Caco-2 (cell line): Measurements from ENCODE around the gene GINS1. TPM values are rescaled to one million over a fixed set of nuclear protein-coding genes. Genes with fewer than 3 reads are reported as not detected.
A peak's percentile ranks its signal among the peaks of the same experiment; 100 is the strongest.

Source experiments
- BruUV-seq: library from RNA; stranded (reverse); fragments of 400-500 nt; replicated peaks from 2 replicates; lab custom pipeline; 2021; lab: Mats Ljungman, UMichigan
- CTCF ChIA-PET: fragments of 300-600 bp; sonication (Branson Sonifier 250); formaldehyde crosslinking; loops from one replicate; lab custom pipeline; 2022; ENCODE audit warnings: antibody characterized with exemption; lab: Charles Lee
- POLR2A ChIA-PET: fragments of 300-600 bp; sonication (Branson Sonifier 250); formaldehyde crosslinking; loops from one replicate; lab custom pipeline; 2022; ENCODE audit warnings: antibody characterized with exemption; lab: Charles Lee
- DNase-seq, 2 experiments: peaks; one replicate each; pipeline versions ENCODE4 v3.0.0 to v3.0.0-alpha.2; 2020 to 2022
- H3K27me3 ChIP-seq: replicated peaks from 2 replicates; pipeline ENCODE4 v1.6.0; 2011; ENCODE audit warnings: low read length; ENCODE audit not compliant: control insufficient read depth, insufficient read depth
- H3K36me3 ChIP-seq: 2 replicates; pipeline ENCODE4 v1.5.1; 2011; ENCODE audit warnings: low read length; ENCODE audit not compliant: control insufficient read depth, insufficient read depth
- H3K4me1 ChIP-seq: fragments of 250-450 bp; sonication (Bioruptor Pico); 2 replicates; pipeline ENCODE4 v1.5.1; 2020; ENCODE audit warnings: mild to moderate bottlenecking
- H3K4me3 ChIP-seq: 2 replicates; pipeline ENCODE4 v1.5.1; 2011; ENCODE audit warnings: low read depth, mild to moderate bottlenecking, control low read depth, low read length
- H3K9me3 ChIP-seq: fragments of 250-450 bp; sonication (Bioruptor Pico); 2 replicates; pipeline ENCODE4 v1.5.1; 2020; ENCODE audit warnings: mild to moderate bottlenecking, moderate library complexity
- H3K27ac Mint-ChIP-seq: one replicate; pipeline ENCODE4 v1.8.0; 2022; ENCODE audit warnings: mixed read lengths; ENCODE audit not compliant: unreplicated experiment
- H3K27me3 Mint-ChIP-seq: one replicate; pipeline ENCODE4 v1.8.0; 2022; ENCODE audit warnings: mixed read lengths; ENCODE audit not compliant: insufficient read depth, unreplicated experiment
- H3K36me3 Mint-ChIP-seq: one replicate; pipeline ENCODE4 v1.8.0; 2022; ENCODE audit warnings: mild to moderate bottlenecking, mixed read lengths; ENCODE audit not compliant: insufficient read depth, unreplicated experiment
- H3K4me1 Mint-ChIP-seq: one replicate; pipeline ENCODE4 v1.8.0; 2022; ENCODE audit warnings: low read depth, mixed read lengths; ENCODE audit not compliant: unreplicated experiment
- H3K4me3 Mint-ChIP-seq: one replicate; pipeline ENCODE4 v1.8.0; 2022; ENCODE audit warnings: mild to moderate bottlenecking, moderate library complexity, mixed read lengths; ENCODE audit not compliant: unreplicated experiment
- H3K9me3 Mint-ChIP-seq: one replicate; pipeline ENCODE4 v1.8.0; 2022; ENCODE audit warnings: mixed read lengths; ENCODE audit not compliant: unreplicated experiment
- CTCF ChIP-seq, 2 experiments: fragments of 200-600 bp in 1 of 2; IDR thresholded peaks; 1 replicate in 1 of 2; 2 replicates in 1 of 2; pipeline versions ENCODE4 v1.5.1 to v1.8.0; 2011 to 2022; ENCODE audit warnings: antibody characterized with exemption in 1 of 2, control low read depth in 1 of 2, inconsistent platforms in 1 of 2, low read depth in 1 of 2, low read length in 1 of 2, mild to moderate bottlenecking in 1 of 2, moderate library complexity in 1 of 2; ENCODE audit not compliant: insufficient read depth in 1 of 2, severe bottlenecking in 1 of 2, unreplicated experiment in 1 of 2
- intact Hi-C: fragments of 100-400 bp; cut with micrococcal nuclease; formaldehyde crosslinking; loops from one replicate; pipeline ENCODE4 v1.10.0; 2022; ENCODE audit not compliant: unreplicated experiment
- total RNA-seq: library from RNA; stranded (reverse); gene quantifications from 2 replicates; pipeline ENCODE4 v1.2.3, GENCODE V29; 2022

Gene GINS1
- total RNA-seq, 1 experiment from 2014 or later = 50.9 TPM

DNA sequence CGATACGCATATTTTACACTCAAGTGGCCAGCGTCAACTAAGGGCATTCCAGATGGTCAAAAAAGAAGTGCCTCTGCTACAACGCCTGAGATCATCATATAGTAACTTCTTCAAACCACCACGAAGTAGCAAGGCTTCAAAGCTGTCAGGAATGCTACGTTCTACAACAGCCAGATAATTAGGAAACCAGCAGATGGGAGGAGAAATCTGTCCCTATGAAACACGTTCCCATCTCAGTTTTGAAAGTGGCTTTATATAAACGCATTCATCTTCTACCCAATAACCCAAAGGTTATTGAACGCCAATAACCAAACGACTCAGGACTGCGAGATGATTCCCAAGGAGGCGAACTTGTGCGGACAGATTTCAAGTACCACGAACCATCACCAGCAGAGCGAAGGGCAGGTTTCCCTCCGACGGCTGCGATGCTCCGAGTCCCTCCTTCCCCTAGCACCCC lies 18.0 kb upstream of the GINS1 start:
- H3K27me3 ChIP-seq = no peaks in the 10 kb centered on the region
- intact Hi-C loops = no loop called here
- H3K36me3 Mint-ChIP-seq = peaks cover 31% of the 10 kb centered on the region
- ChIA-PET POLR2A (no interaction called here), CTCF (no interaction called here)
- peaks cover 15% of the 10 kb centered on the region for H3K4me1 ChIP-seq
- no peaks in the 10 kb centered on the region for H3K27me3 Mint-ChIP-seq
- peak overlapping the region; percentile 76 for H3K27ac Mint-ChIP-seq
- H3K4me1 Mint-ChIP-seq = peaks cover 16% of the 10 kb centered on the region
- peak overlapping the region; percentile 91 for H3K4me3 Mint-ChIP-seq
- H3K4me3 ChIP-seq = peak overlapping the region; percentile 97
- H3K36me3 ChIP-seq = no peaks in the 10 kb centered on the region; the same call in 1 of the 2 replicates
- H3K9me3 Mint-ChIP-seq = no peaks in the 10 kb centered on the region
- TF ChIP-seq CTCF (IDR thresholded peaks at IDR 0.05; ENCODE audit: insufficient read depth in 1 of 2, low read depth in 1 of 2, low read length in 1 of 2, severe bottlenecking in 1 of 2, unreplicated experiment in 1 of 2) = no peak
- no peak for DNase-seq
- H3K9me3 ChIP-seq = no peaks in the 10 kb centered on the region
- BruUV-seq = TSS peak; percentile 54

DNA sequence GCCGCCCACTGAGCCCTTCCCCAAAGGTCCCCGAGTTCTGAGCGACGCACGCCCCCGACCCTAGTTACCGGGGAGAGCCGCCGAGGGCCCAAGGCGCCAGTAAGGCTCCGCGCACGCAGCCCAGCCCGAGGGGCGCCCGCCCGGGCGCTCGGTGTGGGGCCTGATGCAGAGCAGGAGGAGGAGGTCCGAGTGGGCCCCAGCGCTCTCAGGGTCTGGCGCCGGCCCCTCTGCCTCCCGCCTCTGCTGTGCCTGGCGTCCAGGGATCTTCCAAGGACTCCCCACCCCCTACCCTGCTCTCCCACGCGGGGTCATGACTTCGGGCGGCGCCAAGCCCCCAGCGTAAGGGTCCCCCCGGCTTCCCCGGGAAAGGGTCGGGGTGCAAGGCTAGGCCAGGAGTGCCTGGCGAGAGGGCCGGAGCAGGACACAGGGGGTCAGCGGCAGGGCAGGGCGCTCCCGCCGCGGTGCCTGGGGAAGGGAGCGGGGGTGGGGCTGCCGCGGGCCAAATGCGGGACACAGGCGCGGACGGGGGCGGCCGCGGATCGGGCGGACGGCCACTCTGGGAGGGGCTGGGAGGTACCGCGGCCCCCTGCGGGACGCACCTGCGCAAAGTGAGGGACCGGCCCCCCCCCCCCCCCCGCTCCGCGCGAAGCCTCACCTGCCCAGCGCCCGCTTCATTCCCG lies 17.5 kb upstream of the GINS1 start:
- no peak for TF ChIP-seq CTCF (IDR thresholded peaks at IDR 0.05; ENCODE audit: insufficient read depth in 1 of 2, low read depth in 1 of 2, low read length in 1 of 2, severe bottlenecking in 1 of 2, unreplicated experiment in 1 of 2)
- Histone ChIP-seq H3K4me3 (peak overlapping the region; percentile 97), H3K36me3 (no peaks in the 10 kb centered on the region; the same call in 1 of the 2 replicates), H3K4me1 (peaks cover 10% of the 10 kb centered on the region), H3K27me3 (no peaks in the 10 kb centered on the region), H3K9me3 (no peaks in the 10 kb centered on the region)
- peaks cover 11% of the 10 kb centered on the region for H3K4me1 Mint-ChIP-seq
- no peaks in the 10 kb centered on the region for H3K9me3 Mint-ChIP-seq
- CTCF ChIA-PET = no interaction called here
- peak overlapping the region; percentile 91 for H3K4me3 Mint-ChIP-seq
- peak overlapping the region; percentile 76 for H3K27ac Mint-ChIP-seq
- POLR2A ChIA-PET = no interaction called here
- H3K27me3 Mint-ChIP-seq = no peaks in the 10 kb centered on the region
- peak; percentile 56 to 70 for DNase-seq
- intact Hi-C loops = loop anchor here (1.0 to 2.0 kb wide), 5 partner anchors 8 to 79 kb away; partner anchors contain the start of gene GINS1
- no TSS peak for BruUV-seq
- H3K36me3 Mint-ChIP-seq = peaks cover 25% of the 10 kb centered on the region

DNA sequence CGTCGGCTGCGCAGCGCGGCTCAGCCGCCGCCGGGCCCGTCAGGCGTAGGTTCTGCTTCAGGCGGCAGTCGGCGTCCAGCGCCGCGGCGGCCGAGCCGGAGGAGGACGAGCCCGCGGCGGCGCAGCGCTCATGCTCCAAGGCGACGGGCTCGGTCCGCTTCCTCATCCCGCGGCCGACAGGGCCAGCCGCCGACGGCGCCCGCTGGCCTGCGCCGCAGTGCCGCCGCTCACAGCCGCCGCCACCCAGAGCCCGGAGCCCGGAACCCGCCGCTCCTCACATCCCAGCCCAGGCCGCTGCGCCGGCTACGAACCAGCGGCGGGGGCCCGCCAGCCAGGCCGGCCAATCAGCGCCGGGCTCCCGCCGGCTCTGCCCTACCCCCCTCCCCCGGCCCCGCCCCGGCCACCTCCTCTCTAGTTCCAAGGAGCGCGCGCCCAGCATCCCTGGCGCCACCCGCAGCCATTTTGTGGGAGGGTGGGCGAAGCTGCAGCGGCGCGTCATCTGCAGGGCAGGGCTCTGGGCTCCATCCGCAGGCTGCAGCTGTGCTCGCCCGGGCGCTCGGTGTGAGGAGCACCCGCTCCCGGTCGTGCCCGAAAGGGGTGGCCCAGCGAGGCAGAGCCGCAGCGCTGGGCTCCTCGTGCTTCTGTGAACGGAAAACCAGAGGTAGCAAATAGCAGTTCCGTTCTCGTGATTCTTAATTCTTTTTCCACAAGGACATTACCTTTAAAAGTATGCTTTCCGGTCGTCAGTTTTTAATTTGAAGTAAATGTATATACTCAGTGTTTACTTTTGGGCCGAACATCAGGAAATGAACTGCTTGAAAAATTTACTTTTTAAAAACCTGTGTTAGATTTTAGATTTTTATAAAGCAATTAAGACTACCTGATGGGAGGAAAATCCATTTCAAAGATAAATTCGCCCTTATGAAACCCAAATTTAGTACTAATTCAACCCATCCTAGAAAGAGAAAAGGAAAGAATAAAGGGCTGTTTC lies 16.6 kb upstream of the GINS1 start, which contains the start of gene ABHD12:
TSS of gene ABHD12 (minus strand) at position 298 of the 991 bp plus-strand sequence. CDS start at position 166, 132 bp downstream.
- H3K4me1 Mint-ChIP-seq = peaks cover 6% of the 10 kb centered on the region
- H3K27ac Mint-ChIP-seq = peak within 1 kb of the TSS; percentile 79
- ChIA-PET CTCF (interaction anchor here (0.6 to 0.7 kb wide), 2 partner anchors 13 to 28 kb away, joined by 4 to 6 read pairs; no protein-coding TSS in a partner anchor), POLR2A (interaction anchor here (0.6 to 1.0 kb wide), 6 partner anchors 8 to 144 kb away, joined by 6 to 13 read pairs (median 8); partner anchors contain the start of genes GINS1 and PYGB)
- no peaks in the 10 kb centered on the region for H3K9me3 Mint-ChIP-seq
- H3K27me3 ChIP-seq = no peaks in the 10 kb centered on the region
- H3K36me3 ChIP-seq = no peaks in the 10 kb centered on the region; the same call in 1 of the 2 replicates
- peak; percentile 97 to 98 for DNase-seq
- TF ChIP-seq CTCF (IDR thresholded peaks at IDR 0.05; ENCODE audit: insufficient read depth in 1 of 2, low read depth in 1 of 2, low read length in 1 of 2, severe bottlenecking in 1 of 2, unreplicated experiment in 1 of 2) = no peak
- H3K4me1 ChIP-seq = peaks cover 10% of the 10 kb centered on the region
- intact Hi-C loops = loop anchor here (1.0 to 2.0 kb wide), 5 partner anchors 7 to 80 kb away; partner anchors contain the start of gene GINS1
- no TSS peak for BruUV-seq
- H3K9me3 ChIP-seq = no peaks in the 10 kb centered on the region
- peaks cover 21% of the 10 kb centered on the region for H3K36me3 Mint-ChIP-seq
- peak within 1 kb of the TSS; percentile 91 for H3K4me3 Mint-ChIP-seq
- H3K27me3 Mint-ChIP-seq = no peaks in the 10 kb centered on the region
- peak within 1 kb of the TSS; percentile 97 for H3K4me3 ChIP-seq
